ENCODE measurements around the gene RALGPS2.

Gene RALGPS2

GRCh38 chr1:178797590-178797989, 72.5 kb downstream of the RALGPS2 start:
- no peak overlapping the region for H3K4me3 ChIP-seq (ENCODE audit: low read depth, low read length)
- no peak for TF ChIP-seq CTCF (IDR thresholded peaks at IDR 0.05; ENCODE audit: insufficient read depth, low read length, missing control alignments)
- POLR2A ChIA-PET = no interaction called here
- CTCF ChIA-PET = interaction anchor here (0.9 kb wide), 1 partner anchor 23 kb away, joined by 3 read pairs; no protein-coding TSS in a partner anchor
- no peak for DNase-seq (ENCODE audit: low read depth, low spot score)

- TF ChIP-seq CTCF (IDR thresholded peaks at IDR 0.05; ENCODE audit: insufficient read depth, low read length, missing control alignments) = no peak
- DNase-seq (ENCODE audit: low read depth, low spot score) = no peak
- ChIA-PET CTCF (interaction anchor here (0.9 kb wide), 1 partner anchor 23 kb away, joined by 3 read pairs; no protein-coding TSS in a partner anchor), POLR2A (no interaction called here)
- no peak overlapping the region for H3K4me3 ChIP-seq (ENCODE audit: low read depth, low read length)
Observed at GRCh38 chr1:178798232-178798861, 73.3 kb downstream of the RALGPS2 start.

GRCh38 chr1:178802873-178803272, 77.8 kb downstream of the RALGPS2 start:
- no peak overlapping the region for H3K4me3 ChIP-seq (ENCODE audit: low read depth, low read length)
- TF ChIP-seq CTCF (IDR thresholded peaks at IDR 0.05; ENCODE audit: insufficient read depth, low read length, missing control alignments) = no peak
- POLR2A ChIA-PET = no interaction called here
- CTCF ChIA-PET = interaction anchor here (1.5 kb wide), 1 partner anchor 49 kb away, joined by 4 read pairs; no protein-coding TSS in a partner anchor
- DNase-seq (ENCODE audit: low read depth, low spot score) = no peak

- POLR2A ChIA-PET = no interaction called here
- no peak for DNase-seq (ENCODE audit: low read depth, low spot score)
- TF ChIP-seq CTCF (IDR thresholded peaks at IDR 0.05; ENCODE audit: insufficient read depth, low read length, missing control alignments) = no peak
- no peak overlapping the region for H3K4me3 ChIP-seq (ENCODE audit: low read depth, low read length)
- CTCF ChIA-PET = interaction anchor here (1.2 kb wide), 1 partner anchor 264 kb away, joined by 3 read pairs; no protein-coding TSS in a partner anchor
Observed at GRCh38 chr1:178806665-178807300, 81.7 kb downstream of the RALGPS2 start.

GRCh38 chr1:178808529-178808928, 83.5 kb downstream of the RALGPS2 start:
- ChIA-PET CTCF (interaction anchor here (1.0 kb wide), 1 partner anchor 57 kb away, joined by 3 read pairs; no protein-coding TSS in a partner anchor), POLR2A (no interaction called here)
- no peak overlapping the region for H3K4me3 ChIP-seq (ENCODE audit: low read depth, low read length)
- no peak for TF ChIP-seq CTCF (IDR thresholded peaks at IDR 0.05; ENCODE audit: insufficient read depth, low read length, missing control alignments)
- no peak for DNase-seq (ENCODE audit: low read depth, low spot score)

GRCh38 chr1:178810585-178810984, 85.5 kb downstream of the RALGPS2 start:
- POLR2A ChIA-PET = no interaction called here
- CTCF ChIA-PET = no interaction called here
- H3K4me3 ChIP-seq (ENCODE audit: low read depth, low read length) = no peak overlapping the region
- no peak for TF ChIP-seq CTCF (IDR thresholded peaks at IDR 0.05; ENCODE audit: insufficient read depth, low read length, missing control alignments)
- DNase-seq (ENCODE audit: low read depth, low spot score) = no peak

Data from AG04449 (cell line).